ENCODE measurements around the gene OTUB2. TPM values are rescaled to one million over a fixed set of nuclear protein-coding genes. Genes with fewer than 3 reads are reported as not detected.
A peak's percentile ranks its signal among the peaks of the same experiment; 100 is the strongest.

Gene OTUB2
- total RNA-seq, 3 donors from 2014 or later (not counting 1 experiment from before 2014, with no cell fraction given) = 0.09 to 0.13 TPM; not detected in 1

- Mint-ChIP-seq H3K4me1 (peaks cover 5% of the 10 kb centered on the region in 2 donors), H3K27me3 (ENCODE audit: low read depth in 2 of 2) (peaks cover 4 to 6% of the 10 kb centered on the region in 2 donors), H3K4me3 (no peak overlapping the region), H3K9me3 (no peaks in the 10 kb centered on the region), H3K27ac (no peak overlapping the region), H3K36me3 (no peaks in the 10 kb centered on the region)
- Histone ChIP-seq H3K27ac (ENCODE audit: low read length) (no peak overlapping the region), H3K27me3 (ENCODE audit: control insufficient read depth, insufficient read depth, low read length) (no peaks in the 10 kb centered on the region), H3K36me3 (ENCODE audit: control insufficient read depth, insufficient read depth, low read length) (no peaks in the 10 kb centered on the region), H3K4me3 (ENCODE audit: low read length) (no peak overlapping the region), H3K9me3 (ENCODE audit: control insufficient read depth, insufficient read depth, low read length) (no peaks in the 10 kb centered on the region), H3K4me1 (ENCODE audit: control insufficient read depth, insufficient read depth, low read length) (no peaks in the 10 kb centered on the region)
- ATAC-seq (peak; percentile 88 to 100 (median 96)), DNase-seq (peak; percentile 71 to 88)
- intact Hi-C loops (cut with micrococcal nuclease) = loop anchor here (1.0 kb wide), 2 partner anchors 100 to 144 kb away; no protein-coding TSS in a partner anchor
- WGBS (ENCODE audit: insufficient coverage) = 37% methylated on average over 11 of the region's 12 CpGs
- TF ChIP-seq CTCF (IDR thresholded peaks at IDR 0.05) = peak; percentile 74
Observed at GRCh38 chr14:94036313-94037167, 10.4 kb downstream of the OTUB2 start.

- H3K27ac Mint-ChIP-seq = no peak overlapping the region
- no peak overlapping the region for H3K27ac ChIP-seq (ENCODE audit: low read length)
- no peak for TF ChIP-seq CTCF (IDR thresholded peaks at IDR 0.05)
- H3K9me3 Mint-ChIP-seq = no peaks in the 10 kb centered on the region
- 90% methylated on average over 9 of the region's 9 CpGs for WGBS (ENCODE audit: insufficient coverage)
- H3K4me1 ChIP-seq (ENCODE audit: control insufficient read depth, insufficient read depth, low read length) = no peaks in the 10 kb centered on the region
- H3K36me3 Mint-ChIP-seq = no peaks in the 10 kb centered on the region
- no peaks in the 10 kb centered on the region for H3K9me3 ChIP-seq (ENCODE audit: control insufficient read depth, insufficient read depth, low read length)
- ATAC-seq (no peak), DNase-seq (no peak)
- H3K27me3 ChIP-seq (ENCODE audit: control insufficient read depth, insufficient read depth, low read length) = no peaks in the 10 kb centered on the region
- peaks cover 5% of the 10 kb centered on the region in 2 donors for H3K4me1 Mint-ChIP-seq
- peaks cover 4 to 6% of the 10 kb centered on the region in 2 donors for H3K27me3 Mint-ChIP-seq (ENCODE audit: low read depth in 2 of 2)
- H3K36me3 ChIP-seq (ENCODE audit: control insufficient read depth, insufficient read depth, low read length) = no peaks in the 10 kb centered on the region
- no peak overlapping the region for H3K4me3 Mint-ChIP-seq
- no peak overlapping the region for H3K4me3 ChIP-seq (ENCODE audit: low read length)
- intact Hi-C loops (cut with micrococcal nuclease) = no loop called here
Observed at GRCh38 chr14:94037954-94038353, 11.8 kb downstream of the OTUB2 start.

GRCh38 chr14:94038510-94038909, 12.4 kb downstream of the OTUB2 start:
- Histone ChIP-seq H3K36me3 (ENCODE audit: control insufficient read depth, insufficient read depth, low read length) (no peaks in the 10 kb centered on the region), H3K4me3 (ENCODE audit: low read length) (no peak overlapping the region), H3K9me3 (ENCODE audit: control insufficient read depth, insufficient read depth, low read length) (no peaks in the 10 kb centered on the region), H3K27me3 (ENCODE audit: control insufficient read depth, insufficient read depth, low read length) (no peaks in the 10 kb centered on the region), H3K4me1 (ENCODE audit: control insufficient read depth, insufficient read depth, low read length) (no peaks in the 10 kb centered on the region), H3K27ac (ENCODE audit: low read length) (no peak overlapping the region)
- no peak for TF ChIP-seq CTCF (IDR thresholded peaks at IDR 0.05)
- Mint-ChIP-seq H3K36me3 (no peaks in the 10 kb centered on the region), H3K4me3 (no peak overlapping the region), H3K27me3 (ENCODE audit: low read depth in 2 of 2) (peaks cover 4 to 6% of the 10 kb centered on the region in 2 donors), H3K4me1 (peaks cover 5% of the 10 kb centered on the region in 2 donors), H3K27ac (no peak overlapping the region), H3K9me3 (no peaks in the 10 kb centered on the region)
- DNase-seq = no peak
- 88% methylated on average over 4 of the region's 7 CpGs for whole genome bisulfite sequencing (ENCODE audit: insufficient coverage)
- intact Hi-C loops (cut with micrococcal nuclease) = no loop called here
- ATAC-seq = no peak

Data from natural killer cell (primary cell).